Progenitor cell of endocrine pancreas (in vitro differentiated cells): Measurements from ENCODE around the gene RAPGEFL1. TPM values are rescaled to one million over a fixed set of nuclear protein-coding genes. Genes with fewer than 3 reads are reported as not detected.
"Not testable (repeated sequence)": the region's sequence is repeated elsewhere in the genome, so short reads cannot be mapped to it uniquely, and the experiment has no call there.

Experiments used
- DNase-seq: peaks from one replicate; pipeline ENCODE4 v3.0.0; 2021; ENCODE audit warnings: low spot score; ENCODE audit not compliant: unreplicated experiment
- H3K27ac Mint-ChIP-seq: 2 replicates; pipeline ENCODE4 v1.8.0; 2021; ENCODE audit warnings: mild to moderate bottlenecking, moderate library complexity, mixed read lengths
- H3K27me3 Mint-ChIP-seq: 2 replicates; pipeline ENCODE4 v1.8.0; 2021; ENCODE audit warnings: mixed read lengths
- H3K36me3 Mint-ChIP-seq: 2 replicates; pipeline ENCODE4 v1.8.0; 2022; ENCODE audit warnings: mixed read lengths; ENCODE audit not compliant: insufficient read depth
- H3K4me1 Mint-ChIP-seq: 2 replicates; pipeline ENCODE4 v1.8.0; 2021; ENCODE audit warnings: low read depth, mixed read lengths
- H3K4me3 Mint-ChIP-seq: 2 replicates; pipeline ENCODE4 v1.8.0; 2021; ENCODE audit warnings: low read depth, mild to moderate bottlenecking, moderate library complexity, mixed read lengths
- H3K9me3 Mint-ChIP-seq: 2 replicates; pipeline ENCODE4 v1.8.0; 2021; ENCODE audit warnings: low read depth, mixed read lengths
- total RNA-seq: library from RNA; stranded (reverse); gene quantifications from 2 replicates; pipeline ENCODE4 v1.2.1, GENCODE V29; 2021
- TF ChIP-seq, protein P1 (sequence below): fragments of 200-600 bp; sonication (generic); IDR thresholded peaks from one replicate; pipeline ENCODE4 v1.5.0; 2021; ENCODE audit warnings: antibody characterized with exemption, mild to moderate bottlenecking; ENCODE audit not compliant: unreplicated experiment

Gene RAPGEFL1
- total RNA-seq, 1 donor from 2014 or later, result 17.0 TPM

- TF ChIP-seq, protein P1, sequence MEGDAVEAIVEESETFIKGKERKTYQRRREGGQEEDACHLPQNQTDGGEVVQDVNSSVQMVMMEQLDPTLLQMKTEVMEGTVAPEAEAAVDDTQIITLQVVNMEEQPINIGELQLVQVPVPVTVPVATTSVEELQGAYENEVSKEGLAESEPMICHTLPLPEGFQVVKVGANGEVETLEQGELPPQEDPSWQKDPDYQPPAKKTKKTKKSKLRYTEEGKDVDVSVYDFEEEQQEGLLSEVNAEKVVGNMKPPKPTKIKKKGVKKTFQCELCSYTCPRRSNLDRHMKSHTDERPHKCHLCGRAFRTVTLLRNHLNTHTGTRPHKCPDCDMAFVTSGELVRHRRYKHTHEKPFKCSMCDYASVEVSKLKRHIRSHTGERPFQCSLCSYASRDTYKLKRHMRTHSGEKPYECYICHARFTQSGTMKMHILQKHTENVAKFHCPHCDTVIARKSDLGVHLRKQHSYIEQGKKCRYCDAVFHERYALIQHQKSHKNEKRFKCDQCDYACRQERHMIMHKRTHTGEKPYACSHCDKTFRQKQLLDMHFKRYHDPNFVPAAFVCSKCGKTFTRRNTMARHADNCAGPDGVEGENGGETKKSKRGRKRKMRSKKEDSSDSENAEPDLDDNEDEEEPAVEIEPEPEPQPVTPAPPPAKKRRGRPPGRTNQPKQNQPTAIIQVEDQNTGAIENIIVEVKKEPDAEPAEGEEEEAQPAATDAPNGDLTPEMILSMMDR, result no peak
- peaks cover 12% of the 10 kb centered on the region for H3K4me1 Mint-ChIP-seq
- H3K27ac Mint-ChIP-seq, result peak overlapping the region; percentile 76
- no peak for DNase-seq
- peaks cover 7% of the 10 kb centered on the region for H3K36me3 Mint-ChIP-seq
- no peak overlapping the region for H3K4me3 Mint-ChIP-seq
- H3K9me3 Mint-ChIP-seq, result no peaks in the 10 kb centered on the region
- H3K27me3 Mint-ChIP-seq, result no peaks in the 10 kb centered on the region
These were observed 47.7 kb downstream of the RAPGEFL1 start for GRCh38 chr17:40224718-40225550.

DNA sequence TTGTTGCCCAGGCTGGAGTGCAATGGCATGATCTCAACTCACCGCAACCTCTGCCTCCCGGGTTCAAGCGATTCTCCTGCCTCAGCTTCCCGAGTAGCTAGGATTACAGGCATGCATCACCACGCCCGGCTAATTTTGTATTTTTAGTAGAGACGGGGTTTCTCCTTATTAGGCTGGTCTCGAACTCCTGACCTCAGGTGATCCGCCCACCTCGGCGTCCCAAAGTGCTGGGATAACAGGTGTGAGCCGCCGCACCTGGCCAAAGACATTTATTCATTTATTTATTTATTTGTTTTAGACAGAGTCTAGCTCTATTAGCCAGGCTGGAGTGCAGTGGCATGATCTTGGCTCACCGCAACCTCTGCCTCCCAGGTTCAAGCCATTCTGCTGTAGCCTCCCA is 51.9 kb downstream of the RAPGEFL1 start:
- not testable (repeated sequence) for H3K4me1 Mint-ChIP-seq, H3K27me3 Mint-ChIP-seq, H3K27ac Mint-ChIP-seq, DNase-seq, H3K4me3 Mint-ChIP-seq, H3K9me3 Mint-ChIP-seq
- H3K36me3 Mint-ChIP-seq, result peaks cover 11% of the 10 kb centered on the region

- TF ChIP-seq, protein P1, result no peak
- Mint-ChIP-seq H3K4me1 (no peaks in the 10 kb centered on the region), H3K27ac (no peak overlapping the region), H3K36me3 (peaks cover 13% of the 10 kb centered on the region), H3K9me3 (no peaks in the 10 kb centered on the region), H3K27me3 (no peaks in the 10 kb centered on the region), H3K4me3 (no peak overlapping the region)
- DNase-seq, result no peak
These were observed 53.4 kb downstream of the RAPGEFL1 start for GRCh38 chr17:40230670-40231069.

- not testable (repeated sequence) for H3K9me3 Mint-ChIP-seq, H3K4me1 Mint-ChIP-seq, H3K27ac Mint-ChIP-seq, H3K27me3 Mint-ChIP-seq, H3K4me3 Mint-ChIP-seq, DNase-seq
- H3K36me3 Mint-ChIP-seq, result peaks cover 13% of the 10 kb centered on the region
These were observed 54.7 kb downstream of the RAPGEFL1 start for GRCh38 chr17:40231928-40232327.

DNA sequence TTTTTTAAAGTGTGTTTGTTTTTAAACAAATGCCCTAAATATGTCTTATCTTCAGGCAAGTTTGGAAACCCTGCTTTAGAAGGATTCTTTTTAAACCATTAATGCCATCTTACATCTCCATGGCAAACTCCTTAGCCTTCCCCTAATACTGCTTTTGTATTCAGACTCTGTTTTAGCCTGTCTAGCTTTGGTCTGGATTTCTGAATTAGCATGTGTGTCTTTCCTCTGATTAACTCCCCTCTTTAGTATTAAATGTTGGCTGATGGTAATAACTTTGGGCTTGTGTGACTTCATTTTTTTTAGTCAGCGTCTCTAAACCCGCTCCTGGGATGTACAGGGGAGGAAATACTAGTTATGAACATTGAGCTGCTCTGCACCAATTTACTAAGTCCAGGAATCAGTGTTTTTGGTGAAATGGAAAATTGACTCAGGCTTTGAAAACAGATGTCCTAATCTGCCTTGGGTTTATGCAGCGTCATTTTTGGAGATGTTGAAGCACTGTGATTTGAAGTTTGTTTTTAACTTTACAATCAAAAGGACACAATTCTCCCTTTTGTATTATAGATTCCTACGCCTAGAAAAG is 64.1 kb downstream of the RAPGEFL1 start:
- no peak overlapping the region for H3K4me3 Mint-ChIP-seq
- peak overlapping the region; percentile 26 for H3K27ac Mint-ChIP-seq
- TF ChIP-seq, protein P1, result no peak
- H3K27me3 Mint-ChIP-seq, result no peaks in the 10 kb centered on the region
- no peak for DNase-seq
- peaks cover 2% of the 10 kb centered on the region for H3K36me3 Mint-ChIP-seq
- no peaks in the 10 kb centered on the region for H3K9me3 Mint-ChIP-seq
- peaks cover 7% of the 10 kb centered on the region for H3K4me1 Mint-ChIP-seq

- Mint-ChIP-seq H3K9me3 (no peaks in the 10 kb centered on the region), H3K27ac (no peak overlapping the region), H3K36me3 (peaks cover 2% of the 10 kb centered on the region), H3K4me1 (peaks cover 7% of the 10 kb centered on the region), H3K27me3 (no peaks in the 10 kb centered on the region), H3K4me3 (no peak overlapping the region)
- DNase-seq, result no peak
- TF ChIP-seq, protein P1, result no peak
These were observed 65.5 kb downstream of the RAPGEFL1 start for GRCh38 chr17:40242774-40243173.
